Left lung (tissue), 10 donors: ENCODE results near the gene CPNE1. TPM values are rescaled to one million over a fixed set of nuclear protein-coding genes. Genes with fewer than 3 reads are reported as not detected.

Source experiments
- ATAC-seq: fragments of 200-7000 bp; cut with Tn5 transposase; one replicate; pipeline ENCODE4 v1.9.1; 2020; ENCODE audit warnings: moderate library complexity
- DNase-seq, 4 donors: peaks; one replicate each; pipeline ENCODE4 v3.0.0-alpha.2; 2013 to 2020
- H3K27ac ChIP-seq, 2 donors: fragments of 200-600 bp; sonication (generic) in 1 of 2; one replicate each; pipeline versions ENCODE4 v1.5.0 to v1.8.0; 2020 to 2021
- H3K27me3 ChIP-seq, 2 donors: fragments of 200-600 bp; sonication (generic) in 1 of 2; one replicate each; pipeline versions ENCODE4 v1.5.0 to v1.8.0; 2020 to 2021
- H3K36me3 ChIP-seq, 2 donors: fragments of 200-600 bp; sonication (generic) in 1 of 2; one replicate each; pipeline versions ENCODE4 v1.5.0 to v1.8.0; 2020 to 2021
- H3K4me1 ChIP-seq, 2 donors: fragments of 200-600 bp; one replicate each; pipeline ENCODE4 v1.8.0; 2021
- H3K4me3 ChIP-seq, 2 donors: fragments of 200-600 bp; sonication (generic) in 1 of 2; one replicate each; pipeline versions ENCODE4 v1.5.0 to v1.8.0; 2020 to 2021; ENCODE audit warnings: mild to moderate bottlenecking in 1 of 2
- H3K9me3 ChIP-seq, 2 donors: fragments of 200-600 bp; sonication (generic) in 1 of 2; one replicate each; pipeline versions ENCODE4 v1.5.0 to v1.8.0; 2020 to 2021
- CTCF ChIP-seq, 2 donors: fragments of 200-600 bp; sonication (generic) in 1 of 2; IDR thresholded peaks; one replicate each; pipeline versions ENCODE4 v1.5.0 to v1.8.0; 2021; ENCODE audit warnings: antibody characterized with exemption in 2 of 2
- intact Hi-C, 2 donors: fragments of 100-400 bp; cut with DNase I; formaldehyde crosslinking; loops; one replicate each; pipeline versions ENCODE4 v1.11.2 to v1.14.2; 2022
- polyA plus RNA-seq, 6 donors: library from polyadenylated mRNA; unstranded; fragments of 120-200 nt; gene quantifications; one replicate each; pipeline ENCODE4 v1.2.1, GENCODE V29; 2013; ENCODE audit not compliant: insufficient read length in 6 of 6
- total RNA-seq, 2 donors: library from RNA; stranded (reverse); fragmentation: NEBNext Ultra II Directional; extraction: Animal tissue kit (Norgen Biotek cat#: 25700); gene quantifications; one replicate each; pipeline ENCODE4 v1.2.1, GENCODE V29; 2021
- donor health status: DM: no; HTN: yes; CAD: no.
- donor health status: DM: no; HTN: no; CAD: no.

The CPNE1 gene
- total and polyA plus RNA-seq, 8 donors = 149 to 272 (median 200) TPM

GRCh38 chr20:35582741-35583404 lies 81.8 kb downstream of the CPNE1 start:
- no peak overlapping the region for H3K4me3 ChIP-seq
- H3K36me3 ChIP-seq = no peaks in the 10 kb centered on the region
- ATAC-seq (no peak), DNase-seq (peak in 1 of 4 donors; percentile 37)
- no peaks in the 10 kb centered on the region for H3K4me1 ChIP-seq
- H3K27ac ChIP-seq = no peak overlapping the region
- intact Hi-C loops = no loop called here
- no peaks in the 10 kb centered on the region for H3K27me3 ChIP-seq
- H3K9me3 ChIP-seq = peaks cover 0 to 10% of the 10 kb centered on the region in 2 donors
- TF ChIP-seq CTCF (IDR thresholded peaks at IDR 0.05) = no peak

- no peak overlapping the region for H3K4me3 ChIP-seq
- ATAC-seq (no peak), DNase-seq (peak in 1 of 4 donors; percentile 29)
- intact Hi-C loops = no loop called here
- TF ChIP-seq CTCF (IDR thresholded peaks at IDR 0.05) = no peak
- H3K27me3 ChIP-seq = no peaks in the 10 kb centered on the region
- H3K36me3 ChIP-seq = no peaks in the 10 kb centered on the region
- H3K4me1 ChIP-seq = no peaks in the 10 kb centered on the region
- no peak overlapping the region for H3K27ac ChIP-seq
- H3K9me3 ChIP-seq = peaks cover 0 to 10% of the 10 kb centered on the region in 2 donors
Observed at GRCh38 chr20:35582131-35582530, 82.6 kb downstream of the CPNE1 start.

GRCh38 chr20:35579196-35579595 lies 85.5 kb downstream of the CPNE1 start:
- no peaks in the 10 kb centered on the region for H3K4me1 ChIP-seq
- DNase-seq (peak in 1 of 4 donors; percentile 32), ATAC-seq (no peak)
- H3K9me3 ChIP-seq = peaks cover 0 to 10% of the 10 kb centered on the region in 2 donors
- H3K36me3 ChIP-seq = no peaks in the 10 kb centered on the region
- no peak for TF ChIP-seq CTCF (IDR thresholded peaks at IDR 0.05)
- no peak overlapping the region for H3K4me3 ChIP-seq
- no peak overlapping the region for H3K27ac ChIP-seq
- no peaks in the 10 kb centered on the region for H3K27me3 ChIP-seq
- intact Hi-C loops = no loop called here

GRCh38 chr20:35578469-35578868 lies 86.2 kb downstream of the CPNE1 start:
- DNase-seq = peak in 1 of 4 donors; percentile 12
- Histone ChIP-seq H3K36me3 (no peaks in the 10 kb centered on the region), H3K4me3 (no peak overlapping the region), H3K27me3 (no peaks in the 10 kb centered on the region), H3K4me1 (no peaks in the 10 kb centered on the region), H3K9me3 (peaks cover 0 to 10% of the 10 kb centered on the region in 2 donors), H3K27ac (no peak overlapping the region)
- intact Hi-C loops = no loop called here
- TF ChIP-seq CTCF (IDR thresholded peaks at IDR 0.05) = no peak
- ATAC-seq = no peak

- Histone ChIP-seq H3K36me3 (no peaks in the 10 kb centered on the region), H3K4me3 (no peak overlapping the region), H3K27me3 (no peaks in the 10 kb centered on the region), H3K4me1 (no peaks in the 10 kb centered on the region), H3K9me3 (peaks cover 0 to 22% of the 10 kb centered on the region in 2 donors), H3K27ac (no peak overlapping the region)
- no peak for TF ChIP-seq CTCF (IDR thresholded peaks at IDR 0.05)
- DNase-seq (no peak), ATAC-seq (no peak)
- intact Hi-C loops = no loop called here
Observed at GRCh38 chr20:35576816-35577215, 87.9 kb downstream of the CPNE1 start.

Other genes starting within 250 kb of the CPNE1 start
- gene GDF5, start 226.7 kb downstream of the CPNE1 start, total RNA-seq = under 1 TPM; 0.52 to 0.99 TPM
- gene GDF5, start 226.7 kb downstream of the CPNE1 start, polyA plus RNA-seq = 1 to 10 TPM in 1 of 6 donors, under 1 TPM in 5; 0.47 to 1.0 (median 0.86) TPM
- gene CEP250, start 209.3 kb downstream of the CPNE1 start, total RNA-seq = 10 to 100 TPM; 23.4 to 27.2 TPM
- 10 to 100 TPM; 65.7 to 80.0 (median 71.6) TPM for gene CEP250, start 209.3 kb downstream of the CPNE1 start, polyA plus RNA-seq
- not detected for gene C20orf173, start 135.2 kb downstream of the CPNE1 start, total RNA-seq
- not detected for gene C20orf173, start 135.2 kb downstream of the CPNE1 start, polyA plus RNA-seq
- gene ERGIC3, start 122.8 kb downstream of the CPNE1 start, total RNA-seq = 100 to 1,000 TPM; 197 to 225 TPM
- 100 to 1,000 TPM; 356 to 390 (median 370) TPM for gene ERGIC3, start 122.8 kb downstream of the CPNE1 start, polyA plus RNA-seq
- 1 to 10 TPM; 3.1 to 3.5 TPM for gene SPAG4, start 49.1 kb downstream of the CPNE1 start, total RNA-seq
- 1 to 10 TPM; 1.5 to 2.9 (median 2.2) TPM for gene SPAG4, start 49.1 kb downstream of the CPNE1 start, polyA plus RNA-seq
- gene RBM12, start within 50 bp of the CPNE1 start, total RNA-seq = 10 to 100 TPM; 71.7 to 74.8 TPM
- 100 to 1,000 TPM in 1 of 6 donors, 10 to 100 TPM in 5; 69.5 to 103 (median 88.9) TPM for gene RBM12, start within 50 bp of the CPNE1 start, polyA plus RNA-seq
- 10 to 100 TPM; 25.5 to 32.5 TPM for gene NFS1, start 34.5 kb upstream of the CPNE1 start, total RNA-seq
- 10 to 100 TPM; 18.5 to 20.8 (median 19.8) TPM for gene NFS1, start 34.5 kb upstream of the CPNE1 start, polyA plus RNA-seq
- gene ROMO1, start 34.5 kb upstream of the CPNE1 start, total RNA-seq = 100 to 1,000 TPM; 107 to 126 TPM
- 10 to 100 TPM; 49.6 to 90.5 (median 60.2) TPM for gene ROMO1, start 34.5 kb upstream of the CPNE1 start, polyA plus RNA-seq
- gene RBM39, start 77.4 kb upstream of the CPNE1 start, total RNA-seq = 100 to 1,000 TPM; 242 to 270 TPM
- 100 to 1,000 TPM; 632 to 744 (median 696) TPM for gene RBM39, start 77.4 kb upstream of the CPNE1 start, polyA plus RNA-seq
- gene PHF20, start 107.1 kb upstream of the CPNE1 start, total RNA-seq = 10 to 100 TPM; 31.1 to 41.2 TPM
- gene PHF20, start 107.1 kb upstream of the CPNE1 start, polyA plus RNA-seq = 10 to 100 TPM; 36.8 to 43.4 (median 40.3) TPM